Right ventricle myocardium superior (tissue), 1 donor: Measurements from ENCODE around the gene FBXW2. TPM values are rescaled to one million over a fixed set of nuclear protein-coding genes. Genes with fewer than 3 reads are reported as not detected.
"Not testable (repeated sequence)": the region's sequence is repeated elsewhere in the genome, so short reads cannot be mapped to it uniquely, and the experiment has no call there.

ENCODE experiments used
- ATAC-seq: fragments of 200-7000 bp; cut with Tn5 transposase; one replicate; pipeline ENCODE4 v1.9.1; 2020; ENCODE audit warnings: mild to moderate bottlenecking; ENCODE audit not compliant: poor library complexity
- DNase-seq: peaks from one replicate; pipeline ENCODE4 v3.0.0-alpha.2; 2020
- intact Hi-C: fragments of 100-400 bp; cut with DNase I; formaldehyde crosslinking; loops from one replicate; pipeline ENCODE4 v1.11.2; 2022
- long read RNA-seq: library from polyadenylated mRNA; unstranded; transcript quantifications from one replicate; pipeline ENCODE4 v2.0.0, GENCODE V29; 2021
- total RNA-seq: library from RNA; stranded (reverse); fragmentation: NEBNext Ultra II Directional; extraction: Animal tissue kit (Norgen Biotek cat#: 25700); gene quantifications from one replicate; pipeline ENCODE4 v1.2.1, GENCODE V29; 2021
- donor health status: DM: no; HTN: yes; CAD: no; lungs with severe emphysema.

Gene FBXW2
- total RNA-seq, result 39.7 TPM
- long read RNA-seq, full-length matches to known transcripts, result 4 of 53 reads
- long read RNA-seq, partial matches to known transcripts, result 10 of 53 reads
- long read RNA-seq, other reads (novel, unspliced or antisense), result 39 of 53 reads

GRCh38 chr9:120792898-120793765 is at the start of gene FBXW2:
TSS of gene FBXW2 (minus strand) at chr9:120793416. CDS start at chr9:120788258, 5,158 bp downstream.
- ATAC-seq, result peak; percentile 100
- intact Hi-C loops, result no loop called here

GRCh38 chr9:120841930-120842684 is 48.9 kb upstream of the FBXW2 start:
- peak; percentile 9 for ATAC-seq
- intact Hi-C loops, result no loop called here

More at GRCh38 chr9:120792898-120793765, at the start of gene FBXW2:
- DNase-seq, result peak; percentile 96

GRCh38 chr9:120839146-120839545 is 45.9 kb upstream of the FBXW2 start:
- DNase-seq (no peak), ATAC-seq (no peak)
- intact Hi-C loops, result no loop called here

More at GRCh38 chr9:120841930-120842684, 48.9 kb upstream of the FBXW2 start:
- no peak for DNase-seq

GRCh38 chr9:120837921-120838320 is 44.7 kb upstream of the FBXW2 start:
- intact Hi-C loops, result no loop called here
- DNase-seq, result no peak
- ATAC-seq, result no peak

GRCh38 chr9:120833325-120833724 is 40.1 kb upstream of the FBXW2 start:
- ATAC-seq, result no peak
- intact Hi-C loops, result no loop called here
- no peak for DNase-seq

GRCh38 chr9:120832807-120833206 is 39.6 kb upstream of the FBXW2 start:
- no peak for ATAC-seq
- no peak for DNase-seq
- intact Hi-C loops, result no loop called here

- DNase-seq, result no peak
- intact Hi-C loops, result no loop called here
- ATAC-seq, result no peak
Measured at GRCh38 chr9:120830865-120831264, 37.6 kb upstream of the FBXW2 start.

GRCh38 chr9:120830151-120830550 is 36.9 kb upstream of the FBXW2 start:
- no peak for ATAC-seq
- no peak for DNase-seq
- intact Hi-C loops, result no loop called here

GRCh38 chr9:120829650-120830049 is 36.4 kb upstream of the FBXW2 start:
- intact Hi-C loops, result no loop called here
- DNase-seq (no peak), ATAC-seq (no peak)

GRCh38 chr9:120820095-120820494 is 26.9 kb upstream of the FBXW2 start:
- intact Hi-C loops, result no loop called here
- no peak for DNase-seq
- no peak for ATAC-seq

GRCh38 chr9:120818595-120818994 is 25.4 kb upstream of the FBXW2 start:
- ATAC-seq (no peak), DNase-seq (no peak)
- intact Hi-C loops, result no loop called here

GRCh38 chr9:120815075-120815474 is 21.9 kb upstream of the FBXW2 start:
- DNase-seq, result no peak
- intact Hi-C loops, result no loop called here
- no peak for ATAC-seq

- no peak for DNase-seq
- intact Hi-C loops, result no loop called here
- no peak for ATAC-seq
Measured at GRCh38 chr9:120808931-120809330, 15.7 kb upstream of the FBXW2 start.

GRCh38 chr9:120807607-120808379 is 14.6 kb upstream of the FBXW2 start:
- intact Hi-C loops, result no loop called here
- no peak for DNase-seq
- ATAC-seq, result no peak

GRCh38 chr9:120804784-120805363 is 11.7 kb upstream of the FBXW2 start:
- intact Hi-C loops, DNase-seq, ATAC-seq: not testable (repeated sequence)

GRCh38 chr9:120801441-120801840 is 8.2 kb upstream of the FBXW2 start:
- intact Hi-C loops, result no loop called here
- DNase-seq, result no peak
- ATAC-seq, result no peak

GRCh38 chr9:120791161-120791560 is 2.1 kb downstream of the FBXW2 start:
- DNase-seq, result no peak
- intact Hi-C loops, result no loop called here
- ATAC-seq, result no peak

- DNase-seq (no peak), ATAC-seq (no peak)
- intact Hi-C loops, result no loop called here
Measured at GRCh38 chr9:120787933-120788332, 5.3 kb downstream of the FBXW2 start.
